DND-41 (cell line): ENCODE data around the gene GPI.

Experiments used
- ATAC-seq: fragments of 200-7000 bp; cut with Tn5 transposase; 3 replicates; pipeline ENCODE4 v1.9.1; 2021; ENCODE audit warnings: low read depth; ENCODE audit not compliant: insufficient read depth
- DNase-seq: peaks from one replicate; pipeline ENCODE4 v3.0.0-alpha.2; 2020
- H2AFZ ChIP-seq: 2 replicates; pipeline ENCODE4 v1.6.0; 2012; ENCODE audit warnings: low read depth, low read length
- H3K27ac ChIP-seq: 2 replicates; pipeline ENCODE4 v1.5.1; 2012; ENCODE audit warnings: low read length, inconsistent platforms
- H3K27me3 ChIP-seq: fragments of 200-600 bp; sonication (generic); 2 replicates; pipeline ENCODE4 v1.6.0; 2012; ENCODE audit warnings: low read length, mild to moderate bottlenecking, inconsistent platforms; ENCODE audit not compliant: insufficient read depth, poor library complexity
- H3K36me3 ChIP-seq: 2 replicates; pipeline ENCODE4 v1.5.1; 2012; ENCODE audit warnings: low read length, inconsistent platforms; ENCODE audit not compliant: insufficient read depth
- H3K4me1 ChIP-seq: 2 replicates; pipeline ENCODE4 v1.5.1; 2012; ENCODE audit warnings: mild to moderate bottlenecking, low read length; ENCODE audit not compliant: insufficient read depth
- H3K4me2 ChIP-seq: 2 replicates; pipeline ENCODE4 v1.6.0; 2012; ENCODE audit warnings: mild to moderate bottlenecking, moderate library complexity, low read length, inconsistent platforms; ENCODE audit not compliant: insufficient read depth
- H3K4me3 ChIP-seq, 2 experiments: fragments of 200-600 bp in 1 of 2; shearing (Covaris generic) in 1 of 2; 2 replicates each; pipeline ENCODE4 v1.5.1; 2012 to 2016; ENCODE audit warnings: inconsistent platforms in 2 of 2, low read length in 2 of 2, mild to moderate bottlenecking in 2 of 2, low read depth in 1 of 2, moderate library complexity in 1 of 2
- H3K79me2 ChIP-seq: 2 replicates; pipeline ENCODE4 v1.6.0; 2012; ENCODE audit warnings: low read length, inconsistent platforms; ENCODE audit not compliant: insufficient read depth
- H3K9ac ChIP-seq: 2 replicates; pipeline ENCODE4 v1.6.0; 2012; ENCODE audit warnings: low read depth, mild to moderate bottlenecking, inconsistent platforms, low read length, moderate library complexity
- H3K9me3 ChIP-seq: 2 replicates; pipeline ENCODE4 v1.5.1; 2012; ENCODE audit warnings: low read length, moderate library complexity, mild to moderate bottlenecking, inconsistent platforms; ENCODE audit not compliant: insufficient read depth, severe bottlenecking
- H4K20me1 ChIP-seq: 2 replicates; pipeline ENCODE4 v1.6.0; 2012; ENCODE audit warnings: low read length; ENCODE audit not compliant: insufficient read depth
- CTCF ChIP-seq: IDR thresholded peaks from 2 replicates; pipeline ENCODE4 v1.5.1; 2012; ENCODE audit warnings: borderline replicate concordance, low read length, moderate library complexity, mild to moderate bottlenecking; ENCODE audit not compliant: poor library complexity, severe bottlenecking; ENCODE audit errors: extremely low read depth
- EZH2 ChIP-seq: IDR thresholded peaks from 3 replicates; pipeline ENCODE4 v1.6.1; 2012; ENCODE audit warnings: borderline replicate concordance, low read depth, mild to moderate bottlenecking, moderate library complexity, low read length, inconsistent platforms; ENCODE audit not compliant: severe bottlenecking

The GPI gene

DNA sequence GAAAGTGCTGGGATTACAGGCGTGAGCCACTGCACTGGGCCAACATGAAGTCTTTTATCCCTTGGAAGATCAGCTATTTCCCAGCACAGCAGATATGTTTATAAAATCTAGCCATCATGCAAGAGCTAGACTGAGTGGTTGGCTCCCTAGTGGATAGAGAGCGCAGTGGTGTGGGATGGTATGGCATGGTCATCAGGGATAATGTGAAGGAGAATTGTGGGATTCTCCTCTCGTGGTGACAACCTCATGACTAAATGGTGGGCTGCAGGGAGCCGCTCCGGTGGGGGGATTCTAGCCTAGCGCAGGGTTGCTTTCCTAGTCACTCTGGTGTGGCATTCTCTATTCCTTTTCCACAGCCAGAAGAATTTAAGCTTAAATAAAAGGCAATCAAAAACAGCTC is 43.3 kb upstream of the GPI start:
- no peak for TF ChIP-seq EZH2
- no peak for TF ChIP-seq CTCF
- H3K4me2 ChIP-seq, result no peak overlapping the region
- no peak overlapping the region for H2AFZ ChIP-seq
- no peak for DNase-seq
- H3K4me3 ChIP-seq, result no peak overlapping the region
- H3K79me2 ChIP-seq, result no peaks in the 10 kb centered on the region
- H4K20me1 ChIP-seq, result peaks cover 5% of the 10 kb centered on the region; the same call in 1 of the 2 replicates
- no peaks in the 10 kb centered on the region for H3K9me3 ChIP-seq
- H3K9ac ChIP-seq, result no peak overlapping the region
- no peaks in the 10 kb centered on the region for H3K27me3 ChIP-seq
- peaks cover 11% of the 10 kb centered on the region for H3K36me3 ChIP-seq
- H3K4me1 ChIP-seq, result no peaks in the 10 kb centered on the region
- no peak for ATAC-seq
- no peak overlapping the region for H3K27ac ChIP-seq

DNA sequence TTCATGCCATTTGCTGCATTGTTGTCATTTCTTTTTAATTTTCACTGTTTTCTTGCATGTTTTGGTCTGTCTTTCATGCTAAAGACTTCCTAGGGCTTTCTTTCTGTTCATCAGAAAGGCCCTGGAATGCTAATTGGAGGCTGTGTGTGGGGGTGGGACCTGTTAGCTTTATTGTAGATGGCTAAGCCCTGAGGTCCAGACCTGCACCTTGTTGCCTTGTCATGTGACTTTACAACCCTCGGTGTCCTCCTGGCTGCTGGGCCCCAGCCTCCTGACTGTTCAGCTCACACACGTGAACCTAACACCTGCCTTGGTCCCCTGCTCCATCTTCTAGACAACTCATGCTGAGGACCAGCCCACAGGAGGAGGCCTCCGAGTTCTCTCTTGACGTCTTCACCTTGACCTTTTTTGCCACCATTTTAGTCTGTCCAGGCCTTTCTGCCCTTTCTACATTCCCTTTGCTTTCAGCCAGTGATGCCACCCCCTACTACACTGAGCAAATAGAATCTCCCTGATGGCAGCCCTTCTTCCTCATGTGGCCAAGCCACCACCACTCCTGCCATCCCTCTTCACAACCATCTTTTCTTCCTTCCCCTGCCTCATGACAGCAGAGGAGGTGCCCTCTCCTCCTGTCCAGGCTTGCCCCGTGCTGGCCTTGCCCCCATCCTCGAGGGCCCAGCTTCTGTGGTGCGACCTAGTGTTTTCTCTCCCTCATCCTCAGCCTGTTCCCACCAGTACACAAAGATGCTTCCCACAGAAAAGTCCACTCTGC is 41.4 kb upstream of the GPI start:
- no peaks in the 10 kb centered on the region for H3K9me3 ChIP-seq
- H4K20me1 ChIP-seq, result no peaks in the 10 kb centered on the region
- H3K4me3 ChIP-seq, result no peak overlapping the region
- no peak overlapping the region for H3K9ac ChIP-seq
- H3K27ac ChIP-seq, result no peak overlapping the region
- H2AFZ ChIP-seq, result no peak overlapping the region
- H3K27me3 ChIP-seq, result no peaks in the 10 kb centered on the region
- TF ChIP-seq EZH2 (no peak), CTCF (no peak)
- H3K79me2 ChIP-seq, result no peaks in the 10 kb centered on the region
- ATAC-seq (no peak), DNase-seq (no peak)
- no peaks in the 10 kb centered on the region for H3K4me1 ChIP-seq
- H3K4me2 ChIP-seq, result no peak overlapping the region
- H3K36me3 ChIP-seq, result peaks cover 23% of the 10 kb centered on the region

GRCh38 chr19:34324320-34324719 is 40.7 kb upstream of the GPI start:
- Histone ChIP-seq H3K4me2 (no peak overlapping the region), H3K4me3 (no peak overlapping the region), H3K79me2 (no peaks in the 10 kb centered on the region), H2AFZ (no peak overlapping the region), H3K27ac (no peak overlapping the region), H3K4me1 (no peaks in the 10 kb centered on the region), H3K36me3 (peaks cover 27% of the 10 kb centered on the region), H3K27me3 (no peaks in the 10 kb centered on the region), H3K9me3 (no peaks in the 10 kb centered on the region), H3K9ac (no peak overlapping the region), H4K20me1 (no peaks in the 10 kb centered on the region)
- DNase-seq, result no peak
- ATAC-seq, result no peak
- TF ChIP-seq CTCF (no peak), EZH2 (no peak)
